GM12864 (cell line): Measurements from ENCODE around the gene FSIP1.

ENCODE experiments used
- DNase-seq: peaks from one replicate; pipeline ENCODE4 v3.0.0-alpha.2; 2011; ENCODE audit warnings: low read depth
- H3K4me3 ChIP-seq: 2 replicates; pipeline ENCODE4 v1.5.1; 2011; ENCODE audit warnings: mild to moderate bottlenecking, low read depth, low read length, control low read depth
- CTCF ChIP-seq: IDR thresholded peaks from 2 replicates; pipeline ENCODE4 v1.5.1; 2011; ENCODE audit warnings: low read depth, mild to moderate bottlenecking, moderate library complexity, low read length, control low read depth, inconsistent platforms; ENCODE audit errors: missing control alignments

The FSIP1 gene

DNA sequence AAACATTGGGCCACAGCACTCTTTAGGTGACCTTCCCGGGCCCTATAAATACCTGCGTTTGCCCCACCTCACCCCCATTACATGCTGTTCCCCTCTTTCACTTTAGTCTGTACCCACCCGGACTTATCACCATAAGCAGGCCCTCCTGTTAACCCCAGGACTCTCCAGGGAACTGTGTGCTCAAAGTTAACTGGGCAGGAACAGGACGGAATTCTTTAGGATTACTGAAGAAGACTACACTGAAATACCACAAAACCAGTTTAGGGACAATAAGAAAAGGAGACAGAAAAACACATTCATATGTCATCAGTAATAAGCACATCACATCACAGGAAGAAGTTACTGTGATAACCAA lies 45.5 kb downstream of the FSIP1 start:
- DNase-seq: no peak
- TF ChIP-seq CTCF: no peak
- H3K4me3 ChIP-seq: no peak overlapping the region

- no peak for TF ChIP-seq CTCF
- no peak for DNase-seq
- no peak overlapping the region for H3K4me3 ChIP-seq
Measured at GRCh38 chr15:39736412-39737195, 46.0 kb downstream of the FSIP1 start.

DNA sequence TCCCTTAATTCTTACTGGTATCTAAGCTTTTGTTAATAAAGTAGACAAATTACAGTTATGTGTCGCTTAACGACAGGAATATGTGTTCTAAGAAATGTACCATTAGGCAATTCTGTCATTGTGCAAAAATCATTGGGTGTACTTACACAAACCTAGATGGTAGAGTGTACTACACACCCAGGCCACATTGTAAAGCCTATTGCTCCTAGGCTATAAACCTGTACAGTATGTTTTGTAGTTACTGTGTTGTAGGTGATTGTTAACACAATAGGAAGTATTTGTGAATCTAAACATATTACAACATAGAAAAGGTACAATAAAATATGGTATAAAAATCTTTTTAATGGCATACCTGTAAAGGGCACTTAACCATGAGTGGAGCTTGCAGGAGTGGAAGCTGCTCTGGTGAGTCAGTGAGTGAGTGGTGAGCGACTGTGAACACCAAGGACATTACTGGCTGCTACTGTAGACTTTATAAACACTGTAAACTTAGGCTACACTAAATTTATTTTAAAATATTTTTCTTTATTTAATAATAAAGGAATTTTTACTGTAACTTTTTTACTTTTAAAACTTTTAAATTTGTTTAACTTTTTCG lies 47.4 kb downstream of the FSIP1 start:
- no peak for TF ChIP-seq CTCF
- no peak for DNase-seq
- no peak overlapping the region for H3K4me3 ChIP-seq

- no peak overlapping the region for H3K4me3 ChIP-seq
- TF ChIP-seq CTCF: no peak
- no peak for DNase-seq
Measured at GRCh38 chr15:39731266-39731665, 51.4 kb downstream of the FSIP1 start.

DNA sequence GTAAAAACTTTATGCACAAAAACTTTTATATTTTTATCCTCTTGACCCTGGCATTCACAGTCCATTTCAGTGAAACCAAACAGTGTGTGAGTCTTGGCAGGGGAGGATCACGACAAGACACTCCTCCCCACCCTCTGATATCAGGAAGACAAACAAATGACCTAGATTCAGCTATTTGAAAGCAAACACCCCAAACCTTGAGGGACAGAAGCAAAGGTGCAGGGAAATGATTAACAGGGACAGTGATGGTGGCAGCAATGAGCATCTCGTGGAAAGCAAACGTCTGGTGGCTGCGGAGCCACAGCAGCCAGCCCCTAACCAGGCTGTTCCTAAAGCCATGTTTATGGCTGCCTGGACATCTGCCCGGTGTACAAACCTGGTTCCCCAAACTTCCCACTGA lies 52.1 kb downstream of the FSIP1 start:
- no peak for TF ChIP-seq CTCF
- no peak for DNase-seq

DNA sequence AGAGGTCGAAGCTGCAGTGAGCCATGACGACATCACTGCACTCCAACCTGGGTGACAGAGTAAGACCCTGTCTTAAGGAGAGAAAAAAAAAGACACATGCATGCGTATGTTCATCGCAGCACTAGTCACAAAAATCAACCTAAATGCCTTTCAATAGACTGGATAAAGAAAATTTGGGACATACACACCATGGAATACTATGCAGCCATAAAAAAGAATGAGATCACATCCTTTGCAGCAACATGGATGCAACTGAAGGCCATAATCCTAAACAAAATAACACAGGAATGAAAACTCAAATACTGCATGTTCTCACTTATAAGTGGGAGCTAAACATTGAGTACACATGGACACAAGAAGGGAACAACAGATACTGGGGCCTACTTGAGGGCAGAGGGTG lies 53.1 kb downstream of the FSIP1 start:
- TF ChIP-seq CTCF: no peak
- H3K4me3 ChIP-seq: no peak overlapping the region
- DNase-seq: no peak

More for the DNA sequence above, 52.1 kb downstream of the FSIP1 start:
- no peak overlapping the region for H3K4me3 ChIP-seq

- no peak overlapping the region for H3K4me3 ChIP-seq
- DNase-seq: no peak
- no peak for TF ChIP-seq CTCF
Measured at GRCh38 chr15:39728845-39729244, 53.8 kb downstream of the FSIP1 start.
